KOPT-K1 (cell line): ENCODE measurements around the gene CLEC18A.
"Not testable (repeated sequence)": the region's sequence is repeated elsewhere in the genome, so short reads cannot be mapped to it uniquely, and the experiment has no call there.

Experiments used
- H3K27ac ChIP-seq: fragments of 200-600 bp; sonication (generic); 2 replicates; pipeline ENCODE4 v1.5.1; 2016; ENCODE audit warnings: antibody characterized with exemption, mild to moderate bottlenecking, low read depth, low read length; ENCODE audit not compliant: poor library complexity, severe bottlenecking
- H3K36me3 ChIP-seq: fragments of 200-600 bp; sonication (generic); 2 replicates; pipeline ENCODE4 v1.5.1; 2017; ENCODE audit warnings: antibody characterized with exemption, mild to moderate bottlenecking, low read length, moderate library complexity; ENCODE audit not compliant: insufficient read depth
- H3K9me3 ChIP-seq: fragments of 200-600 bp; sonication (generic); 2 replicates; pipeline ENCODE4 v1.5.1; 2017; ENCODE audit warnings: antibody characterized with exemption, low read length, mild to moderate bottlenecking; ENCODE audit not compliant: insufficient read depth, poor library complexity, severe bottlenecking

The CLEC18A gene

DNA sequence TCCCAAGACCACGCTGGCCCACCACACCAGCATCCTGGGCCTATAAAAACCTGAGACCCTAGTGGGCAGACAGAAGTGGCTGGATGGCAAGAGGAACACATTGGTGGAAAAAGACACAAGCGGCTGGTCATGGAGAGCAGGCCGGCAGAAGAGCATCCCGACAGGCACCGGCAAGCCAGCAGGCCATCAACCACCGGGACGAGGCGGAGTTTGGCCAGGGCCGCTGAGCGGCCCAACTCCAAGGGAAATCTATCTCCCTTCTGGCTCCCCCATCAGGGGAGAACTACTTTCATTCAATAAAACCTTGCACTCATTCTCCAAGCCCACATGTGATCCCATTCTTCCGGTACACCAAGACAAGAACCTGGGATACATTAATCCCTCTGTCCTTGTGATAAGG is 61.8 kb downstream of the CLEC18A start:
- not testable (repeated sequence) for H3K9me3 ChIP-seq, H3K27ac ChIP-seq, H3K36me3 ChIP-seq
